SK-N-MC (cell line): ENCODE measurements around the gene DNPEP.

ENCODE experiments used
- EZH2 ChIP-seq: fragments of 200-600 bp; sonication (generic); IDR thresholded peaks from one replicate; pipeline ENCODE4 v1.6.1; 2017; ENCODE audit warnings: antibody characterized with exemption
- FOXP2 ChIP-seq: optimal IDR thresholded peaks from 2 replicates; pipeline ENCODE3; 2011; ENCODE audit warnings: mild to moderate bottlenecking, moderate library complexity; ENCODE audit not compliant: insufficient read depth; ENCODE audit errors: extremely low read length, control extremely low read depth
- POLR2AphosphoS5 ChIP-seq: IDR thresholded peaks from 2 replicates; pipeline ENCODE4 v1.6.1; 2012; ENCODE audit warnings: mild to moderate bottlenecking, low read depth, low read length, borderline replicate concordance

GRCh38 chr2:219396863-219397457 is 9.2 kb upstream of the DNPEP start:
- TF ChIP-seq EZH2 (no peak), POLR2AphosphoS5 (no peak), FOXP2 (no peak)
